HEK293T (cell line): ENCODE data around the gene ELMOD1.

Experiments
- ARNT ChIP-seq: fragments of 450-650 bp; IDR thresholded peaks from 2 replicates; pipeline ENCODE4 v1.6.1; 2017; ENCODE audit warnings: mild to moderate bottlenecking
- BHLHE40 ChIP-seq: fragments of 450-650 bp; IDR thresholded peaks from 2 replicates; pipeline ENCODE4 v1.6.1; 2016; ENCODE audit warnings: mild to moderate bottlenecking, moderate library complexity, borderline replicate concordance
- CTBP1 ChIP-seq: fragments of 450-650 bp; IDR thresholded peaks from 2 replicates; pipeline ENCODE4 v1.6.1; 2016; ENCODE audit warnings: borderline replicate concordance
- ELF4 ChIP-seq: fragments of 450-650 bp; IDR thresholded peaks from 2 replicates; pipeline ENCODE4 v1.6.1; 2017; ENCODE audit warnings: antibody characterized with exemption
- FOXK2 ChIP-seq: fragments of 450-650 bp; IDR thresholded peaks from 2 replicates; pipeline ENCODE4 v1.6.1; 2016; ENCODE audit warnings: mild to moderate bottlenecking
- FOXM1 ChIP-seq: fragments of 450-650 bp; IDR thresholded peaks from 2 replicates; pipeline ENCODE4 v1.6.1; 2017; ENCODE audit warnings: mild to moderate bottlenecking, borderline replicate concordance
- HDGF ChIP-seq: fragments of 450-650 bp; IDR thresholded peaks from 2 replicates; pipeline ENCODE4 v1.6.1; 2017; ENCODE audit warnings: antibody characterized with exemption, borderline replicate concordance
- LEF1 ChIP-seq: fragments of 450-650 bp; IDR thresholded peaks from 2 replicates; pipeline ENCODE4 v1.6.1; 2017; ENCODE audit warnings: mild to moderate bottlenecking, borderline replicate concordance
- SP1 ChIP-seq: fragments of 450-650 bp; IDR thresholded peaks from 2 replicates; pipeline ENCODE4 v1.6.1; 2017
- SUZ12 ChIP-seq: fragments of 450-650 bp; IDR thresholded peaks from 2 replicates; pipeline ENCODE4 v1.6.1; 2016; ENCODE audit warnings: mild to moderate bottlenecking

- TF ChIP-seq ARNT (no peak), LEF1 (no peak), FOXM1 (no peak), HDGF (no peak), SUZ12 (no peak), FOXK2 (no peak), BHLHE40 (no peak), ELF4 (no peak), SP1 (no peak), CTBP1 (no peak)
Observed at GRCh38 chr11:107591378-107592230, 657 bp downstream of the ELMOD1 start.
